Motor neuron (in vitro differentiated cells): ENCODE data around the gene DDX49. TPM values are rescaled to one million over a fixed set of nuclear protein-coding genes. Genes with fewer than 3 reads are reported as not detected.
A peak's percentile ranks its signal among the peaks of the same experiment; 100 is the strongest.

ENCODE experiments used
- ATAC-seq, 8 experiments: fragments of 200-7000 bp; cut with Tn5 transposase; replicated peaks in 6 of 8; 2 replicates each; pipeline ENCODE4 v1.8.0; 2021; ENCODE audit warnings: mild to moderate bottlenecking in 8 of 8, moderate library complexity in 8 of 8
- H3K27ac ChIP-seq, 2 donors: fragments of 250-450 bp; sonication (Bioruptor Pico); 2 replicates each; pipeline ENCODE4 v1.9.0; 2021; ENCODE audit warnings: antibody characterized with exemption in 2 of 2, mild to moderate bottlenecking in 2 of 2, moderate library complexity in 1 of 2
- H3K4me1 ChIP-seq, 2 donors: fragments of 250-450 bp; sonication (Bioruptor Pico); replicated peaks in 1 of 2; 2 replicates each; pipeline ENCODE4 v1.6.1; 2021; ENCODE audit warnings: antibody characterized with exemption in 2 of 2, mild to moderate bottlenecking in 2 of 2, moderate library complexity in 1 of 2
- H3K4me3 ChIP-seq, 5 donors: fragments of 250-450 bp; sonication (Bioruptor Pico); 2 replicates each; pipeline ENCODE4 v1.9.0; 2021; ENCODE audit warnings: antibody characterized with exemption in 5 of 5, mild to moderate bottlenecking in 5 of 5, moderate library complexity in 4 of 5
- WGBS, 10 experiments: fragments of 450-650 bp; shearing (Covaris generic); methylation state at CpG; one replicate each; pipeline ENCODE4 v1.0.0; 2022; 5-methylcytosine and 5-hydroxymethylcytosine counted together
- in situ Hi-C, 9 experiments: fragments of 400-800 bp; cut with MboI; loops; one replicate each; pipeline ENCODE4 v1.15.0; 2021; ENCODE audit warnings: low sequenced_read_pairs in 9 of 9, low pct_unique_long_range_greater_than_20kb in 2 of 9; ENCODE audit not compliant: unreplicated experiment in 9 of 9
- total RNA-seq, 8 experiments: library from RNA; unstranded; fragments of 300-600 nt; gene quantifications; 2 replicates each; pipeline versions ENCODE4 v1.2.3 to v1.2.4, GENCODE V29; 2022

DDX49 gene
- total RNA-seq, 8 experiments from 2014 or later: 52.7 to 95.5 (median 67.7) TPM

GRCh38 chr19:18883526-18884304 is 35.8 kb upstream of the DDX49 start:
- Histone ChIP-seq H3K4me1 (no peaks in the 10 kb centered on the region), H3K4me3 (no peak overlapping the region), H3K27ac (no peak overlapping the region)
- 0 to 100% (median 90%) methylated on average over 1 to 12 of the region's 30 CpGs; no CpG with 5 or more reads in 3 of the 10 experiments for WGBS, 10 experiments
- ATAC-seq: peak in 2 of 8 experiments; percentile 8 to 12
- in situ Hi-C loops: no loop called here

- no peak for ATAC-seq
- Histone ChIP-seq H3K4me3 (no peak overlapping the region), H3K27ac (no peak overlapping the region), H3K4me1 (no peaks in the 10 kb centered on the region)
- WGBS, 10 experiments: 30 to 100% (median 79%) methylated on average over 1 to 4 of the region's 4 CpGs; no CpG with 5 or more reads in 4 of the 10 experiments
- in situ Hi-C loops: no loop called here
Measured at GRCh38 chr19:18886972-18887371, 32.5 kb upstream of the DDX49 start.

GRCh38 chr19:18889949-18890745 is 29.4 kb upstream of the DDX49 start:
- H3K27ac ChIP-seq: no peak overlapping the region
- H3K4me1 ChIP-seq: peaks cover 5 to 9% of the 10 kb centered on the region in 2 donors
- in situ Hi-C loops: no loop called here
- no peak overlapping the region for H3K4me3 ChIP-seq
- ATAC-seq: no peak
- 20 to 100% (median 71%) methylated on average over 1 to 6 of the region's 10 CpGs; no CpG with 5 or more reads in 3 of the 10 experiments for WGBS, 10 experiments

GRCh38 chr19:18893587-18894253 is 25.8 kb upstream of the DDX49 start:
- H3K27ac ChIP-seq: no peak overlapping the region
- WGBS, 10 experiments: no CpG with 5 or more reads among the region's 18 CpGs

DNA sequence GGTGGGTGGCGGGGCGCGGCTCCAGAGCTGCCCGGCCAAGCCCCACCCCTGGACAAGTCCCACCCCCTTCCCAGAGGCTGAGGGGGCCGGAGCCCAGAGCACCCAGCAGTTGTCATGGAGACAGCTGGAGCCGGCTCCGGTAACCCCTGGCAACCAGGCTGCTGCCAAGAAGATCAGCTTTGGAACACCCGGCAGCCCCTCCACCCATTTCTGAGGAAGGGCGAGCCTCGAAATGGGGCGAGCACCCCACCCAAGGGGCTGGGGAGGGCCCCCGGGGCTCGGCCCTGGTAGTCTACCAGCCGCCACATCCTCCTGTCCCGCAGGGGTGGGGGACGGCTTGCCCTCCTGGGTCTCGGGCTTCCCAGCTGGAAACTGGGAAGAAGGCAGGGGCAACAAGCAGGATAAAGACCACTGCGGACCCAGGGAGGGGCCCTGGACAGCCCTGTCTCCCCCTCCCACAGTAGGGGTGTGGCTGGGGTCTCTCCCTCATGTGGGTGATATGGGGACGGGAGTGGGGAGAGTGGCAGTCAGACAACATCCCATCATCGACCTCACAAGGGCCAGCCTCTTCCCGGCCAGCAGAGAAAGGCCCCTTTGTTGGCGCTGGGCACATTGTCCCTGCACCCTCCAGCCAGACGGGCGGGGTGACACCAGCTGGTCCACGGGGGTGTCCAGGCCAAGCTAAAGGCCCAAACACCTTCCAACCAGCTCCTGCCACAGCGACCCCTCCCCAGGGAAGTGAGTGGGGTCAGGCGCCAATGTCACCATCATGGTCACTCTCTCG is 25.1 kb upstream of the DDX49 start:
- 0% methylated on average over 1 to 2 of the region's 28 CpGs; no CpG with 5 or more reads in 8 of the 10 experiments for WGBS, 10 experiments
- peaks cover 5 to 9% of the 10 kb centered on the region in 2 donors for H3K4me1 ChIP-seq
- in situ Hi-C loops: no loop called here
- peak overlapping the region; percentile 70 to 95 (median 88) for H3K4me3 ChIP-seq
- ATAC-seq: peak; percentile 11 to 66 (median 56)
- H3K27ac ChIP-seq: peak overlapping the region; percentile 63

More at GRCh38 chr19:18893587-18894253, 25.8 kb upstream of the DDX49 start:
- ATAC-seq: no peak
- Histone ChIP-seq H3K4me3 (peak overlapping the region; percentile 70 to 95 (median 88)), H3K4me1 (peaks cover 5 to 9% of the 10 kb centered on the region in 2 donors)
- in situ Hi-C loops: no loop called here

- 0 to 20% (median 11%) methylated on average over 1 to 12 of the region's 72 CpGs; no CpG with 5 or more reads in 7 of the 10 experiments for WGBS, 10 experiments
- Histone ChIP-seq H3K4me3 (peak overlapping the region; percentile 70 to 95 (median 88)), H3K27ac (peak overlapping the region; percentile 63), H3K4me1 (peaks cover 5 to 9% of the 10 kb centered on the region in 2 donors)
- peak; percentile 38 to 83 (median 80) for ATAC-seq
- in situ Hi-C loops: no loop called here
Measured at GRCh38 chr19:18895038-18895823, 24.3 kb upstream of the DDX49 start.

DNA sequence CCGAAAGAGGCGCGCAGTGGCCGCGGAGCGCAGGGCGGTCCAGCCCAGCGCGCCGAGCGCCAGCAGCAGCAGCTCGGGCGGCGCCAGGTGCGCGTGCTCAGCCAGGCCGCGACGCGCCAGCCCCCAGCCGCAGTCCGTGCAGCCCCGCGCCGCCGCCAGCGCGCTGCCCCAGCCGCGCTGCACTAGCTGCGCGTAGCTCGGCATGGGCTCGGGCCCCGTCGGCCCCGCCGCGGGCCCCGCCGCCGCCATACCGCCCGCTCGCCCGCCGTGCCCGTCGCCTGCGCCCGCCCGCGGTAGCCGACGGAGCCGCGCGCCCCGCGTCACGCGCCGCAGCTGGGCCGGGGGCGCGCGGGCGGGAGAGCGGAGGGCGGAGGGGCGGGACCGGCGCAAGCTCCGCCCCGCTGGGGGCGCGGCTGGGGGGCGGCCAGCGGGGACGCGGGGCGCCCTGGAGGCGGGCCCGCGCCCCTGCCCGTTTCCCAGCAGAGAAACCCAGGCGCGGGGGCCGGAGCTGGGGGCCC is 23.6 kb upstream of the DDX49 start, which contains the start of gene CERS1:
Gene CERS1, minus strand, starts transcription at position 335 of the 518 bp plus-strand sequence. Its CDS starts 86 bp downstream, at position 249.
- Histone ChIP-seq H3K4me3 (peak within 1 kb of the TSS; percentile 70 to 95 (median 88)), H3K27ac (peak within 1 kb of the TSS; percentile 63), H3K4me1 (peaks cover 5 to 9% of the 10 kb centered on the region in 2 donors)
- peak; percentile 7 to 57 (median 22) for ATAC-seq
- WGBS, 10 experiments: no CpG with 5 or more reads among the region's 89 CpGs
- in situ Hi-C loops: no loop called here

DNA sequence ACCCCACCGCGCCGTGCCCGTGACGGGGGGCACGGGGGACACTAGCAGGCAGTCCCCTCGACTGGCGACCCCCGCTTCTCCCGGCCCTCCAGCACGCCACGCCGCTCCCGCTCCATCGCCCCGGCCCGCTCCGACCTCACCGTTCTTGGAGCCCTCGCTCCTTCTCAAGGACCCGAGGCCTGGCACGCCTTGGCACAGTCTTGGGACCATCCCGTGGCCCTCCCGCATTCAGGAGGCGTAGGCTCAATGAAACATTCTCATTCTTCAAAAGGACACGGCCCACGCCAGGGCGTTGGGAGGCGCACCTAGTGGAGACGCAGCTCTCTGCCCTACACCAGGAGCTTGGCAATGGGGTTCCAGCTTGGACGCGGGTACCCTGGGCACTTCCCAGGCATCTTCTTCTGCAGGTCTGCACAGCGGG is 23.1 kb upstream of the DDX49 start:
- in situ Hi-C loops: no loop called here
- peak overlapping the region; percentile 63 for H3K27ac ChIP-seq
- peak overlapping the region; percentile 70 to 95 (median 88) for H3K4me3 ChIP-seq
- 67% methylated on average over 3 of the region's 33 CpGs; no CpG with 5 or more reads in 9 of the 10 experiments for WGBS, 10 experiments
- ATAC-seq: peak in 1 of 8 experiments; percentile 3
- peaks cover 5 to 9% of the 10 kb centered on the region in 2 donors for H3K4me1 ChIP-seq

- Histone ChIP-seq H3K4me1 (peaks cover 5 to 9% of the 10 kb centered on the region in 2 donors), H3K4me3 (no peak overlapping the region), H3K27ac (no peak overlapping the region)
- WGBS, 10 experiments: 73 to 100% (median 87%) methylated on average over 1 to 8 of the region's 25 CpGs; no CpG with 5 or more reads in 5 of the 10 experiments
- in situ Hi-C loops: no loop called here
- ATAC-seq: no peak
Measured at GRCh38 chr19:18897094-18898029, 22.2 kb upstream of the DDX49 start.

DNA sequence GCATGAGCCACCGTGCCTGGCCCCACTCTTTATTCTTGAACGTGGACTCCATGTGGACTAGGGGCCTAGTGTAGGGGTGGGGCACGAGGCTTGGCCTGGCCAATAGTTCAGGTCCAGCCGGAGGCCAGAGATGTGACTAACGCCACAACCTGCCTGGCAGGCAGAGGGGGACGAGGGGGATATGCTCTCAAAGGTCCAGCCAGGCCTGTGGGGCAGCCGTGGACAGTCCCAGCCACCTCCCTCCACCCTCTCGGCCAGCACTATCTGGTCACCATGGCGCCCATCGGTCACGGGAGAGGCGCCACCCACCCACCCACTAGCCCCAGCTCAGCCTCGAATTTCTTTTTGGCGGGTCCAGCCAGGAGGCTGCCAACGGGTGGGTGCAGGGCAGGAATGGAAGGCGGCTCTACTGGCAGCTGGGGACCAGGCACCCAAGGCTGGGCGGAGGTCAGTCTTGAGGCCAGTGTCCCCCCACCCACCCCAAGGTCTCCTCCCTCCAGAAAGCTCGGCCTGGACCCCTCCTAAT is 21.4 kb upstream of the DDX49 start:
- peak in 1 of 8 experiments; percentile 3 for ATAC-seq
- Histone ChIP-seq H3K4me3 (no peak overlapping the region), H3K27ac (no peak overlapping the region), H3K4me1 (peaks cover 5 to 9% of the 10 kb centered on the region in 2 donors)
- WGBS, 10 experiments: 17 to 90% (median 62%) methylated on average over 2 of the region's 18 CpGs; no CpG with 5 or more reads in 7 of the 10 experiments
- in situ Hi-C loops: no loop called here
